Keratinocyte (primary cell): ENCODE measurements around the gene MUC21.

Source experiments
- CTCF ChIP-seq, 3 experiments: IDR thresholded peaks in 1 of 3; conservative IDR thresholded peaks in 1 of 3; optimal IDR thresholded peaks in 1 of 3; 2 replicates in 2 of 3; 3 replicates in 1 of 3; pipeline versions ENCODE3 to v1.5.1; 2011; ENCODE audit warnings: low read length in 3 of 3, mild to moderate bottlenecking in 3 of 3, moderate library complexity in 2 of 3, control low read depth in 1 of 3, inconsistent platforms in 1 of 3; ENCODE audit not compliant: insufficient read depth in 2 of 3; ENCODE audit errors: extremely low read depth in 1 of 3
- EZH2 ChIP-seq: IDR thresholded peaks from one replicate; pipeline ENCODE4 v1.6.1; 2012; ENCODE audit warnings: inconsistent platforms, mild to moderate bottlenecking, low read length, moderate library complexity

DNA sequence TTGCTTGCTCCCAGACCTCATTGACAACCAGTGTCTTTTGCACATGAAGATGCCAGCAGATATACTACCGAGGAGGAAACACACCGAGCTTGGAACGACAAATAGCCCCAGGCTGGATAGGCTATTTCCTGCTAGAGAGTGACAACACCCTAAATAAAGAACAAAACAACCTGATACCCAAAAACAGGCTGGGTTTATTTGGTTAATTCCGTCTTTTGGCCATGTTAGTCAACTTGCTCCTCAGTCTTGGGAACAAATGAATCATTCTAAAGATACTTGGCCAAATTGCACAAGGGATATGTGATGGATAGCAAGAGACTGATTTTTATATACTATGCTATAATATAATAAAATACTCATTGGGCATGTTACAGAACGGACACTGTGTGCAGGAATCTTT lies 15.3 kb downstream of the MUC21 start:
- no peak for TF ChIP-seq CTCF (optimal IDR thresholded peaks at IDR 0.05 in 1 of 3, IDR thresholded peaks at IDR 0.05 in 1 of 3, conservative IDR thresholded peaks at IDR 0.05 in 1 of 3; ENCODE audit: extremely low read depth in 1 of 3, insufficient read depth in 2 of 3, low read length in 3 of 3)
- no peak for TF ChIP-seq EZH2
